Measurements from ENCODE around the gene CDH9. TPM values are rescaled to one million over a fixed set of nuclear protein-coding genes. Genes with fewer than 3 reads are reported as not detected.
A peak's percentile ranks its signal among the peaks of the same experiment; 100 is the strongest.

Gene CDH9
- total RNA-seq, 1 experiment from 2014 or later = not detected

- H3K27me3 Mint-ChIP-seq (ENCODE audit: insufficient read depth, unreplicated experiment) = no peaks in the 10 kb centered on the region
- ChIA-PET POLR2A (interaction anchor here (0.8 kb wide), 1 partner anchor 12 kb away, joined by 3 read pairs; no protein-coding TSS in a partner anchor), CTCF (no interaction called here)
- no peak overlapping the region for H3K27ac Mint-ChIP-seq (ENCODE audit: low read depth, unreplicated experiment)
- intact Hi-C loops (cut with micrococcal nuclease) = no loop called here
- no TSS peak for BruUV-seq (replicated peaks)
- no peak overlapping the region for H3K4me3 Mint-ChIP-seq (ENCODE audit: unreplicated experiment)
- H3K4me1 Mint-ChIP-seq (ENCODE audit: insufficient read depth, unreplicated experiment) = peaks cover 12% of the 10 kb centered on the region
- no peaks in the 10 kb centered on the region for H3K9me3 Mint-ChIP-seq (ENCODE audit: unreplicated experiment)
- H3K36me3 Mint-ChIP-seq (ENCODE audit: insufficient read depth, unreplicated experiment) = no peaks in the 10 kb centered on the region
- TF ChIP-seq CTCF (IDR thresholded peaks at IDR 0.05; ENCODE audit: unreplicated experiment) = no peak
- DNase-seq (ENCODE audit: unreplicated experiment) = no peak
Observed at GRCh38 chr5:26843677-26844076, 194.7 kb downstream of the CDH9 start.

- TF ChIP-seq CTCF (IDR thresholded peaks at IDR 0.05; ENCODE audit: unreplicated experiment) = no peak
- Mint-ChIP-seq H3K36me3 (ENCODE audit: insufficient read depth, unreplicated experiment) (no peaks in the 10 kb centered on the region), H3K9me3 (ENCODE audit: unreplicated experiment) (no peaks in the 10 kb centered on the region), H3K4me1 (ENCODE audit: insufficient read depth, unreplicated experiment) (no peaks in the 10 kb centered on the region), H3K27ac (ENCODE audit: low read depth, unreplicated experiment) (peak overlapping the region; percentile 9), H3K4me3 (ENCODE audit: unreplicated experiment) (no peak overlapping the region), H3K27me3 (ENCODE audit: insufficient read depth, unreplicated experiment) (no peaks in the 10 kb centered on the region)
- peak; percentile 63 for DNase-seq (ENCODE audit: unreplicated experiment)
- ChIA-PET POLR2A (interaction anchor here (0.7 kb wide), 1 partner anchor 14 kb away, joined by 4 read pairs; no protein-coding TSS in a partner anchor), CTCF (interaction anchor here (0.7 kb wide), 1 partner anchor 204 kb away, joined by 3 read pairs; no protein-coding TSS in a partner anchor)
- intact Hi-C loops (cut with micrococcal nuclease) = no loop called here
- no TSS peak for BruUV-seq (replicated peaks)
Observed at GRCh38 chr5:26833596-26833995, 204.8 kb downstream of the CDH9 start.
